GM12801 (cell line): ENCODE data around the gene ABCB6.

Experiments used
- TF ChIP-seq, protein P1 (sequence below): IDR thresholded peaks from one replicate; pipeline ENCODE4 v1.5.1; 2011; ENCODE audit warnings: control low read depth; ENCODE audit not compliant: insufficient read length; ENCODE audit errors: extremely low read depth

ABCB6 gene

DNA sequence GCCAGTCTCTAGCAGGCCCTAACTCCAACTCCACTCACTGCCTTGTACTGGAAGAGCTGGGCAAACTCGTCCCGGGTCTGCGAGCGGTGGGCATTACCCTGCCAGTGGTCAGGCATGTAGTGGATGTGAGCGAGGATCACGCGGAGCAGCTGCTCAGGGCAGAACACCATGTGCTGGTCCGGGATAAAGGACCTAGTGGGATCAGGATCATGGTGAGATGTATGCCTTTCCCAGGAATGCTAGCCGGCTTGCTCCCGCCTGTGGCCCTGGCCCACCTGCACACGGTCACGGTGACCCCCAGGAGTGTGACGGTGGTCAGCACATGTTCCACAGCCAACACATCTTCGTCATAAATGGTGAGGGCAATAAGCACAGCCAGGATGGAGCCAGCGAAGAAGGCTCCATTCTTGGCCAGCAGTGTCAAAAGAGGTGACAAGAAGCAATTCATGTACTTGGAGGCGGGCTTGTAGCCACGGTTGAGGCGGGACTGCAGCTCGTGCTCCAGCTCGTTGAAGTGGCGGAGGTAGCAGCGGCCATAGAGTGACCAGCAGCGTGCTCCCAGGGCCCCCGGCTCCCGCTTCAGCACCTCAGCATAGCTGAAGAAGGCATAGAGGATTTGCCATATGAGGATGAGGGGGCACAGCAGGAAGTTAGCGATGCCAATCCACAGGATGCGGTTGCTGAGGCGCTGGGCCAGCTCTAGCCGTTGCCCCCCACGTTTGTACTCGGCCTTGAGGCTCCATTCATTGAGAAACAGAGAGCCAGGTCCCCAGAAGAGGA lies 5.3 kb upstream of the ABCB6 start:
- TF ChIP-seq, protein P1, sequence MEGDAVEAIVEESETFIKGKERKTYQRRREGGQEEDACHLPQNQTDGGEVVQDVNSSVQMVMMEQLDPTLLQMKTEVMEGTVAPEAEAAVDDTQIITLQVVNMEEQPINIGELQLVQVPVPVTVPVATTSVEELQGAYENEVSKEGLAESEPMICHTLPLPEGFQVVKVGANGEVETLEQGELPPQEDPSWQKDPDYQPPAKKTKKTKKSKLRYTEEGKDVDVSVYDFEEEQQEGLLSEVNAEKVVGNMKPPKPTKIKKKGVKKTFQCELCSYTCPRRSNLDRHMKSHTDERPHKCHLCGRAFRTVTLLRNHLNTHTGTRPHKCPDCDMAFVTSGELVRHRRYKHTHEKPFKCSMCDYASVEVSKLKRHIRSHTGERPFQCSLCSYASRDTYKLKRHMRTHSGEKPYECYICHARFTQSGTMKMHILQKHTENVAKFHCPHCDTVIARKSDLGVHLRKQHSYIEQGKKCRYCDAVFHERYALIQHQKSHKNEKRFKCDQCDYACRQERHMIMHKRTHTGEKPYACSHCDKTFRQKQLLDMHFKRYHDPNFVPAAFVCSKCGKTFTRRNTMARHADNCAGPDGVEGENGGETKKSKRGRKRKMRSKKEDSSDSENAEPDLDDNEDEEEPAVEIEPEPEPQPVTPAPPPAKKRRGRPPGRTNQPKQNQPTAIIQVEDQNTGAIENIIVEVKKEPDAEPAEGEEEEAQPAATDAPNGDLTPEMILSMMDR = no peak

DNA sequence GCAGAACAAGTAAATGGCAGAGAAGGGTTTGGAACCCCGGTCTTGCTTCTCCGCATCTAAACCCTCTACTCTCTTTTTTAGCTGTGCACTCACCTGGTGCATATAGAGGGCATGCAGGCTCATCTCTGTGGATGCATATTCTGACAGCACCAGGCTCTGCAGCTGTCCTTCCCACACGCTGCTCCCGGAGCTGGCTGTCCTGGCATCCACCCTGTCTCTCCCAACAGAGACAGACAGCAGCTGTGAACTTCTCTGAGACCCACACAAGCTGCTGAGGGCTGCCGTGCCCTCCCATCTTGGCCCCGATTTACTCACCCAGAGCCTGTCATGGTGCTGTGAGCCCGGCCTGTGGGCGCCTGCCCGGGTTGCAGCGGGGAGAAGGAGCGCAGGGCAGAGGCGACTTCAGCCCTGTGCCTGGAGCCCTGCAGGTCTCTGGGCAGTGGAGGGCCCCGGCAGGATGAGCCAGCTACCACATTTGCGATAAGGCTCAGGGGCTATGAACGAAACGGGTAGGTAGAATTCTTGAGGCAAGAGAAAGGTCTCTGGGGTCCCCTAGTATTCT lies 3.3 kb upstream of the ABCB6 start:
- TF ChIP-seq, protein P1 = no peak

DNA sequence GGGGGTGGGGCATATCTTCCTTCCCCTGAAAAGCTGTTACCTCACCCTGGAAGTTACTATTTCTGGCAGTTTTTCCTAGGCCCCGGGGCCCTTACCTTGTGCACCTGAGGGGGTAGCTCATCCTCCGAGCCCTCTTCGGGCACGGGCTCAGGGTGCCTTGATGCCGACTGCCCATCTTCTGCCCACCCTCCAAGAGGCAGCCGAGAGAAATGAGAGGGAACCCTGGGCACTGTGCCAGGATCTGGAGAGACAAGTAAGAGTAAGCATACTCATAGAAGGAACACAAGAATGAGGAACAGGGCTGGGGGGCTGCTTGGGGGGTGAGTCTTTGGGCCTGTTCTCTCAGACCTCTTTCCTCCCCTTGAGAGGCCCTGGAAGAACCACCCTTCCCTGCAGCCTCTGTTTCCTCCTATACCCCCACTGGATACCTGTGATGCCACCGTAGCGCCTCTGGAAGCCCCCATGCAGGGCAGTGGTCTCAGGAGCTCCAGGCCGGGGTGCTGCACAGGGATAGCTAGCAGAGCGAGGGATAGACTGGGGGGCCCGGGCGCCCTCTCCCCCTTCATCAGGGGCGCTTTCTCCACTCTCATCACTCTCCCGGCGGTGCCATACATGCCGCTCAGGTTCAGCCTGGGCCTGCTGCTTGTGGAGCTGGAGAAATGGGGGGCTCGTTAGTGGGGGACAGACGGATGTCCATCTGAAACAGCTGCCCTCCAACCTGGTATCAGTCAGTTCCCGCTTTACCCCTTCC lies 2.1 kb upstream of the ABCB6 start:
- TF ChIP-seq, protein P1 = no peak

DNA sequence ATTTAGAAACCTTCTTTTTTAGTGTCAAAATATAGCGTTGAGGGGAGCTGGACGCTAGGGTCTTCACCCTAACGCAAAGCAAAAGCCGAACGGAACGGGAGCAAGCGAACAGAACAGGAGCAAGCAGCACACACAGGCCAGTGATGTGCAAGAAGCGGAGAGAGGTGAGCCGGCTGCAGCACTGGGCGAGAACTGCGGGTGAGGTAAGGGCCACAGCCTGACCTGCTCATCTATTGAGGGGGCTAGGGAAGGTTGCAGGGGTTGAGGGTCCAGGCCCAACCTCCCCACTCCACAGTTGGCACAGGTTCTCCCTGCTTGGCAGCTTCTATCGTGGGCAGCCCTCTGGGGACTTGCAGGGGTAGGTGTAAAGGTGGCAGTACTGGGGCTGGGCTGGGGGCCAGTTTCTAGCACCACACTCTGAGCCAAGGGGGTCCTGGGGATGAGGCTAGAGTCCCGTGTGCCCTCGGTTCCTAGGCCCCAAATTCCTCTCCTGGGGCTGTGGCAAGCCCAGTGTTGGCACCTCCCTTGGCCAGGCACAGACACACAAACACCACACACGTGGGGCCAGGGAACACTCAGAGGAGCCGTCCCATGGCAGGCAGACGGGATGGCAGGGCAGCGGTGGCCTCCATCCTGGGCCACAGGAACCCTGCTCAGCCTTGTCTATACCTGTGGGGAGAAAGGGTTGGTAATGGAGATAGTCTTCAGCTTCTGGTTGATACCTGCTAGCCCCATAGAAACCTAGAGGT lies 1.2 kb upstream of the ABCB6 start:
- TF ChIP-seq, protein P1 = no peak

DNA sequence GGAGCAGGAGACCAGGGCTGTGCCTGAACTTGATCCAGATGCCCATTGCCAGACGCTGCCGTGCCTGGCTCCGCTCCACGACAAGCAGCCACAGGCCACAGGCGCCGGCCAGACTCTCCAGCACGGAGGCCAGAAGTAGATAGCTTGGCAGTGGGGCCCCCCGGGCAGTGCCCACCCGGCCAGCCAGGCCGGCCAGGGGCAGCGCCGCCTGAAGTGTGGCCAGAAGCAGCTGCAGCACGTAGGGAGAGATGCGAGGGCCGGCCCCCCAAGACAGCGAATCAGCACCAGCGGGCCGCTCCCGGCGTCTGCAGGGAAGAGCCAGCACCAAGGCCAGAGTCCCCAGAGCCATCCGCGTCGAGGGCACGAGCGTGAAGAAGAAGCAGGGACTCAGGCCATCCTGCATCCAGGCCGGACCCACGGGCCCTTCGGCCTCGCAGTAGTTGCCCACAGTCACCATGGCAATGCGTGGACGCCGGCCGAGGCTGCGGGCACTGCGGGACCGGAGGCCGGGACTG lies 484 bp downstream of the ABCB6 start:
- TF ChIP-seq, protein P1 = no peak

DNA sequence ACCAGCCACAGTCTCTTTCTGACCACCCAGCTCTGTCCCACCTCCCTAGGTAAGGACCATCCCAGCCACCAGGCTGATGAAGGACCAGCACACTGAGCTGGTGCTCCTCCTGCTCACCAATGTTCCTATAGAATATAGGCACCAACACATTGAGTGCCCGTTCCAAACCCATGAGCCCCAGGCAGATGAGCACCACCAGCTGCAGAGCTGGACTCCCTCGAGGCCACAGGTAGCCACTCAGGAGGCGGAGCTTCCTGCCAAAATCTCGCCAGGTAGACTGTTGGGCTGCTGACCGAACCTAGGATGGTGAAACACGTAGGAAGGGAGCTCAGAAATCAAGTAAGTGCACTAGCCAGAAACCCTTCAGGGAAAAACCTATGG lies 2.2 kb downstream of the ABCB6 start:
- TF ChIP-seq, protein P1 = no peak
